Measurements from ENCODE around the gene SLIT1.

The SLIT1 gene

GRCh38 chr10:97078938-97079445, 106.8 kb downstream of the SLIT1 start:
- DNase-seq, result no peak

- no peak for DNase-seq
Measured at GRCh38 chr10:97078261-97078937, 107.4 kb downstream of the SLIT1 start.

- DNase-seq, result no peak
Measured at GRCh38 chr10:97076781-97077180, 109.0 kb downstream of the SLIT1 start.

GRCh38 chr10:97075961-97076525, 109.7 kb downstream of the SLIT1 start:
- DNase-seq, result no peak

GRCh38 chr10:97075421-97075820, 110.3 kb downstream of the SLIT1 start:
- DNase-seq, result no peak

GRCh38 chr10:97074256-97075145, 111.3 kb downstream of the SLIT1 start:
- DNase-seq, result no peak

GRCh38 chr10:97072851-97073665, 112.7 kb downstream of the SLIT1 start:
- peak; percentile 78 for DNase-seq

GRCh38 chr10:97071496-97071895, 114.3 kb downstream of the SLIT1 start:
- no peak for DNase-seq

GRCh38 chr10:97069576-97070362, 116.0 kb downstream of the SLIT1 start:
- DNase-seq, result no peak

- no peak for DNase-seq
Measured at GRCh38 chr10:97069026-97069425, 116.7 kb downstream of the SLIT1 start.

- DNase-seq, result no peak
Measured at GRCh38 chr10:97067716-97068391, 117.9 kb downstream of the SLIT1 start.

- no peak for DNase-seq
Measured at GRCh38 chr10:97066877-97067555, 118.7 kb downstream of the SLIT1 start.

- DNase-seq, result no peak
Measured at GRCh38 chr10:97065686-97066660, 119.8 kb downstream of the SLIT1 start.

GRCh38 chr10:97065128-97065527, 120.6 kb downstream of the SLIT1 start:
- no peak for DNase-seq

- no peak for DNase-seq
Measured at GRCh38 chr10:97063983-97064837, 121.5 kb downstream of the SLIT1 start.

GRCh38 chr10:97063271-97063982, 122.3 kb downstream of the SLIT1 start:
- no peak for DNase-seq

- no peak for DNase-seq
Measured at GRCh38 chr10:97062456-97062855, 123.3 kb downstream of the SLIT1 start.

- DNase-seq, result no peak
Measured at GRCh38 chr10:97062046-97062445, 123.7 kb downstream of the SLIT1 start.

Data from activated CD4-positive, alpha-beta T cell treated with anti-CD3 and anti-CD28 coated beads, Interleukin-2, amount 50 U/mL, for 1 hour (primary cell).